Astrocyte (in vitro differentiated cells and primary cell): Measurements from ENCODE around the gene MESD. TPM values are rescaled to one million over a fixed set of nuclear protein-coding genes. Genes with fewer than 3 reads are reported as not detected.
A peak's percentile ranks its signal among the peaks of the same experiment; 100 is the strongest.

ENCODE experiments used
- DNase-seq: peaks from one replicate; pipeline ENCODE4 v3.0.0-alpha.2; 2010; ENCODE audit warnings: low read depth
- FAIRE-seq: peaks from 2 replicates; lab custom pipeline; 2011; peaks lifted over from hg19 to GRCh38; lab: Jason Lieb, UNC
- H2AFZ ChIP-seq: 2 replicates; pipeline ENCODE4 v1.6.0; 2012; ENCODE audit warnings: low read depth, low read length, inconsistent platforms
- H3K27ac ChIP-seq: 2 replicates; pipeline ENCODE4 v1.5.1; 2011; ENCODE audit warnings: low read depth, low read length, inconsistent platforms
- H3K27me3 ChIP-seq: 2 replicates; pipeline ENCODE4 v1.6.0; 2011; ENCODE audit warnings: low read length, inconsistent platforms; ENCODE audit not compliant: insufficient read depth
- H3K36me3 ChIP-seq: 2 replicates; pipeline ENCODE4 v1.5.1; 2011; ENCODE audit warnings: low read length, inconsistent platforms; ENCODE audit not compliant: insufficient read depth
- H3K4me1 ChIP-seq: 2 replicates; pipeline ENCODE4 v1.5.1; 2011; ENCODE audit warnings: low read length, inconsistent platforms; ENCODE audit not compliant: insufficient read depth
- H3K4me2 ChIP-seq: 2 replicates; pipeline ENCODE4 v1.6.0; 2012; ENCODE audit warnings: low read length, inconsistent platforms
- H3K4me3 ChIP-seq: 2 replicates; pipeline ENCODE4 v1.5.1; 2011; ENCODE audit warnings: low read depth, mild to moderate bottlenecking, low read length, inconsistent platforms; ENCODE audit not compliant: insufficient read depth
- H3K79me2 ChIP-seq: 2 replicates; pipeline ENCODE4 v1.6.0; 2012; ENCODE audit warnings: mild to moderate bottlenecking, low read length, inconsistent platforms; ENCODE audit not compliant: insufficient read depth
- H3K9ac ChIP-seq: 2 replicates; pipeline ENCODE4 v1.6.0; 2012; ENCODE audit warnings: mild to moderate bottlenecking, low read length, inconsistent platforms
- H3K9me3 ChIP-seq: 2 replicates; pipeline ENCODE4 v1.5.1; 2012; ENCODE audit warnings: low read depth, mild to moderate bottlenecking, low read length, inconsistent platforms; ENCODE audit not compliant: insufficient read depth
- H4K20me1 ChIP-seq: 2 replicates; pipeline ENCODE4 v1.6.0; 2012; ENCODE audit warnings: low read length, inconsistent platforms; ENCODE audit not compliant: insufficient read depth
- H3K27ac Mint-ChIP-seq: one replicate; pipeline ENCODE4 v1.8.0; 2021; ENCODE audit warnings: mild to moderate bottlenecking, mixed read lengths; ENCODE audit not compliant: unreplicated experiment
- H3K27me3 Mint-ChIP-seq: one replicate; pipeline ENCODE4 v1.8.0; 2021; ENCODE audit warnings: low read depth, mixed read lengths; ENCODE audit not compliant: unreplicated experiment
- H3K36me3 Mint-ChIP-seq: one replicate; pipeline ENCODE4 v1.8.0; 2021; ENCODE audit warnings: low read depth, mixed read lengths; ENCODE audit not compliant: unreplicated experiment
- H3K4me1 Mint-ChIP-seq: one replicate; pipeline ENCODE4 v1.8.0; 2021; ENCODE audit warnings: low read depth, mixed read lengths; ENCODE audit not compliant: unreplicated experiment
- H3K4me3 Mint-ChIP-seq: one replicate; pipeline ENCODE4 v1.8.0; 2021; ENCODE audit warnings: mild to moderate bottlenecking, moderate library complexity, mixed read lengths; ENCODE audit not compliant: unreplicated experiment
- H3K9me3 Mint-ChIP-seq: one replicate; pipeline ENCODE4 v1.8.0; 2021; ENCODE audit warnings: mild to moderate bottlenecking, mixed read lengths; ENCODE audit not compliant: unreplicated experiment
- CTCF ChIP-seq: IDR thresholded peaks from 2 replicates; pipeline ENCODE4 v1.5.1; 2011; ENCODE audit warnings: low read depth, mild to moderate bottlenecking, inconsistent platforms, low read length, moderate library complexity; ENCODE audit not compliant: insufficient read depth
- EZH2 ChIP-seq: IDR thresholded peaks from 2 replicates; pipeline ENCODE4 v1.6.1; 2012; ENCODE audit warnings: mild to moderate bottlenecking, low read length, inconsistent platforms; ENCODE audit not compliant: insufficient read depth
- total RNA-seq: library from RNA; stranded (reverse); gene quantifications from 2 replicates; pipeline ENCODE4 v1.2.1, GENCODE V29; 2021

The MESD gene
- total RNA-seq, 1 donor from 2014 or later: 33.1 TPM

GRCh38 chr15:80944818-80945217 lies 44.8 kb downstream of the MESD start:
- no peak overlapping the region for H3K4me3 Mint-ChIP-seq
- Histone ChIP-seq H3K27ac (no peak overlapping the region), H3K4me2 (no peak overlapping the region), H3K9ac (no peak overlapping the region), H3K79me2 (no peaks in the 10 kb centered on the region), H3K4me1 (no peaks in the 10 kb centered on the region), H3K27me3 (no peaks in the 10 kb centered on the region), H3K9me3 (no peaks in the 10 kb centered on the region), H2AFZ (no peak overlapping the region), H3K36me3 (peaks cover 6% of the 10 kb centered on the region), H3K4me3 (no peak overlapping the region), H4K20me1 (peaks cover 14% of the 10 kb centered on the region)
- no peak overlapping the region for H3K27ac Mint-ChIP-seq
- peaks cover 30% of the 10 kb centered on the region for H3K36me3 Mint-ChIP-seq
- TF ChIP-seq CTCF (no peak), EZH2 (no peak)
- DNase-seq (no peak), FAIRE-seq (no peak)
- peaks cover 4% of the 10 kb centered on the region for H3K4me1 Mint-ChIP-seq
- H3K9me3 Mint-ChIP-seq: peaks cover 3% of the 10 kb centered on the region
- H3K27me3 Mint-ChIP-seq: peaks cover 1% of the 10 kb centered on the region

- peak; percentile 90 for DNase-seq
- no peak overlapping the region for H2AFZ ChIP-seq
- H3K79me2 ChIP-seq: no peaks in the 10 kb centered on the region
- no peak overlapping the region for H3K9ac ChIP-seq
- no peaks in the 10 kb centered on the region for H3K9me3 ChIP-seq
- Mint-ChIP-seq H3K4me3 (no peak overlapping the region), H3K9me3 (peaks cover 3% of the 10 kb centered on the region), H3K36me3 (peaks cover 20% of the 10 kb centered on the region), H3K27ac (no peak overlapping the region), H3K4me1 (peaks cover 4% of the 10 kb centered on the region), H3K27me3 (peaks cover 1% of the 10 kb centered on the region)
- no peak overlapping the region for H3K4me2 ChIP-seq
- no peaks in the 10 kb centered on the region for H3K4me1 ChIP-seq
- peaks cover 14% of the 10 kb centered on the region for H4K20me1 ChIP-seq
- H3K36me3 ChIP-seq: peaks cover 4% of the 10 kb centered on the region
- H3K4me3 ChIP-seq: no peak overlapping the region
- H3K27me3 ChIP-seq: no peaks in the 10 kb centered on the region
- no peak for FAIRE-seq
- TF ChIP-seq CTCF (no peak), EZH2 (no peak)
- no peak overlapping the region for H3K27ac ChIP-seq
Observed at GRCh38 chr15:80942746-80943565, 46.7 kb downstream of the MESD start.

- peaks cover 4% of the 10 kb centered on the region for H3K36me3 ChIP-seq
- no peak overlapping the region for H3K4me3 ChIP-seq
- H3K36me3 Mint-ChIP-seq: peaks cover 17% of the 10 kb centered on the region
- H3K4me1 Mint-ChIP-seq: peaks cover 4% of the 10 kb centered on the region
- DNase-seq: no peak
- H3K27ac ChIP-seq: no peak overlapping the region
- no peaks in the 10 kb centered on the region for H3K9me3 ChIP-seq
- no peak for TF ChIP-seq EZH2
- no peak for TF ChIP-seq CTCF
- FAIRE-seq: no peak
- H2AFZ ChIP-seq: no peak overlapping the region
- peaks cover 12% of the 10 kb centered on the region for H4K20me1 ChIP-seq
- no peak overlapping the region for H3K4me3 Mint-ChIP-seq
- no peaks in the 10 kb centered on the region for H3K27me3 ChIP-seq
- H3K9me3 Mint-ChIP-seq: peaks cover 3% of the 10 kb centered on the region
- H3K79me2 ChIP-seq: no peaks in the 10 kb centered on the region
- no peak overlapping the region for H3K4me2 ChIP-seq
- no peak overlapping the region for H3K27ac Mint-ChIP-seq
- no peaks in the 10 kb centered on the region for H3K4me1 ChIP-seq
- no peak overlapping the region for H3K9ac ChIP-seq
- H3K27me3 Mint-ChIP-seq: peaks cover 1% of the 10 kb centered on the region
Observed at GRCh38 chr15:80942266-80942665, 47.4 kb downstream of the MESD start.
